GM19239 (cell line): ENCODE results near the gene DCTN2.

ENCODE experiments used
- DNase-seq: peaks from one replicate; pipeline ENCODE4 v3.0.0; 2011; ENCODE audit warnings: low spot score; ENCODE audit not compliant: insufficient read length
- FAIRE-seq: peaks from 2 replicates; lab custom pipeline; 2011; peaks lifted over from hg19 to GRCh38; lab: Jason Lieb, UNC

Gene DCTN2

GRCh38 chr12:57530396-57531142 lies 16.4 kb downstream of the DCTN2 start:
- FAIRE-seq = no peak
- no peak for DNase-seq

GRCh38 chr12:57529831-57530230 lies 17.2 kb downstream of the DCTN2 start:
- FAIRE-seq (no peak), DNase-seq (no peak)

GRCh38 chr12:57528831-57529555 lies 18.0 kb downstream of the DCTN2 start:
- no peak for DNase-seq
- no peak for FAIRE-seq

- no peak for DNase-seq
- FAIRE-seq = no peak
These were observed 18.8 kb downstream of the DCTN2 start for GRCh38 chr12:57528176-57528575.

GRCh38 chr12:57527184-57527583 lies 19.8 kb downstream of the DCTN2 start:
- DNase-seq = no peak
- no peak for FAIRE-seq

GRCh38 chr12:57526477-57527126 lies 20.4 kb downstream of the DCTN2 start:
- no peak for DNase-seq
- FAIRE-seq = no peak

- FAIRE-seq (no peak), DNase-seq (no peak)
These were observed 21.2 kb downstream of the DCTN2 start for GRCh38 chr12:57525615-57526383.

GRCh38 chr12:57524814-57525614 lies 22.0 kb downstream of the DCTN2 start:
- no peak for FAIRE-seq
- no peak for DNase-seq

- FAIRE-seq = peak; percentile 63
These were observed 23.0 kb downstream of the DCTN2 start for GRCh38 chr12:57523706-57524614.

GRCh38 chr12:57522887-57523705 lies 23.9 kb downstream of the DCTN2 start:
- DNase-seq (no peak), FAIRE-seq (no peak)

More at GRCh38 chr12:57523706-57524614, 23.0 kb downstream of the DCTN2 start:
- no peak for DNase-seq

- DNase-seq (peak; percentile 92), FAIRE-seq (peak; percentile 88)
These were observed 24.7 kb downstream of the DCTN2 start, which contains the start of gene MBD6 for GRCh38 chr12:57522011-57522886. MBD6 (plus strand) TSS chr12:57522824; CDS start chr12:57524304, 1,480 bp downstream.

- no peak for FAIRE-seq
- no peak for DNase-seq
These were observed 25.4 kb downstream of the DCTN2 start for GRCh38 chr12:57521525-57522010.

- DNase-seq = peak; percentile 77
- FAIRE-seq = peak; percentile 95
These were observed 26.8 kb downstream of the DCTN2 start, which contains the start of gene DDIT3 for GRCh38 chr12:57520053-57520818. DDIT3 (minus strand) TSS chr12:57520514; CDS start chr12:57517406, 3,108 bp downstream.

GRCh38 chr12:57519796-57520052 lies 27.3 kb downstream of the DCTN2 start:
- DNase-seq = no peak
- FAIRE-seq = no peak

GRCh38 chr12:57518920-57519795 lies 27.8 kb downstream of the DCTN2 start:
- DNase-seq = no peak
- FAIRE-seq = no peak
